GM23338 (cell line): ENCODE data around the gene SCP2. TPM values are rescaled to one million over a fixed set of nuclear protein-coding genes. Genes with fewer than 3 reads are reported as not detected.
A peak's percentile ranks its signal among the peaks of the same experiment; 100 is the strongest.

Experiments
- ATAC-seq: fragments of 200-7000 bp; cut with Tn5 transposase; 3 replicates; pipeline ENCODE4 v1.9.1; 2020
- DNase-seq: peaks from one replicate; pipeline ENCODE4 v3.0.0-alpha.2; 2015; ENCODE audit warnings: low spot score
- H2AFZ ChIP-seq: fragments of 200-600 bp; sonication (generic); 2 replicates; pipeline ENCODE4 v1.8.0; 2016; ENCODE audit warnings: antibody characterized with exemption, mild to moderate bottlenecking, moderate library complexity
- H3F3A ChIP-seq: fragments of 200-600 bp; sonication (generic); replicated peaks from 2 replicates; pipeline ENCODE4 v1.8.0; 2017; ENCODE audit warnings: antibody characterized with exemption, mixed run types, low read depth
- H3K27ac ChIP-seq: fragments of 200-600 bp; sonication (generic); 2 replicates; pipeline ENCODE4 v1.6.1; 2016; ENCODE audit warnings: low read depth
- H3K27me3 ChIP-seq: fragments of 200-600 bp; sonication (generic); 2 replicates; pipeline ENCODE4 v1.8.0; 2016; ENCODE audit warnings: mild to moderate bottlenecking, mixed run types, moderate library complexity; ENCODE audit not compliant: insufficient read depth
- H3K36me3 ChIP-seq: fragments of 200-600 bp; sonication (generic); 2 replicates; pipeline ENCODE4 v1.8.0; 2016; ENCODE audit warnings: mild to moderate bottlenecking; ENCODE audit not compliant: insufficient read depth
- H3K4me1 ChIP-seq: fragments of 200-600 bp; sonication (generic); 2 replicates; pipeline ENCODE4 v1.8.0; 2016; ENCODE audit warnings: mild to moderate bottlenecking, moderate library complexity; ENCODE audit not compliant: insufficient read depth
- H3K4me2 ChIP-seq: fragments of 200-600 bp; sonication (generic); 2 replicates; pipeline ENCODE4 v1.7.1; 2017; ENCODE audit warnings: mixed run types
- H3K4me3 ChIP-seq: fragments of 200-600 bp; sonication (generic); 2 replicates; pipeline ENCODE4 v1.6.1; 2016; ENCODE audit warnings: mixed run types
- H3K79me2 ChIP-seq: fragments of 200-600 bp; sonication (generic); replicated peaks from 2 replicates; pipeline ENCODE4 v1.8.0; 2017; ENCODE audit warnings: mild to moderate bottlenecking; ENCODE audit not compliant: insufficient read depth
- H3K9me2 ChIP-seq: fragments of 200-600 bp; sonication (generic); 2 replicates; pipeline ENCODE4 v1.8.0; 2017; ENCODE audit not compliant: insufficient read depth
- H4K20me1 ChIP-seq: fragments of 200-600 bp; sonication (generic); replicated peaks from 2 replicates; pipeline ENCODE4 v1.8.0; 2017; ENCODE audit warnings: mild to moderate bottlenecking; ENCODE audit not compliant: insufficient read depth
- H3K27ac Mint-ChIP-seq: 2 replicates; pipeline ENCODE4 v1.8.0; 2020; ENCODE audit warnings: inconsistent platforms, mild to moderate bottlenecking, moderate library complexity, mixed read lengths
- H3K27me3 Mint-ChIP-seq: 3 replicates; pipeline ENCODE4 v1.8.0; 2022; ENCODE audit warnings: low read depth, mild to moderate bottlenecking, moderate library complexity, mixed read lengths, inconsistent platforms; ENCODE audit not compliant: insufficient read depth, poor library complexity
- H3K36me3 Mint-ChIP-seq: 3 replicates; pipeline ENCODE4 v1.8.0; 2021; ENCODE audit warnings: low read depth, mild to moderate bottlenecking, inconsistent platforms, moderate library complexity, mixed read lengths
- H3K4me1 Mint-ChIP-seq: 3 replicates; pipeline ENCODE4 v1.8.0; 2020; ENCODE audit warnings: mild to moderate bottlenecking, inconsistent platforms, mixed read lengths
- H3K4me3 Mint-ChIP-seq: 3 replicates; pipeline ENCODE4 v1.8.0; 2021; ENCODE audit warnings: moderate library complexity, mild to moderate bottlenecking, inconsistent platforms, mixed read lengths
- H3K9me3 Mint-ChIP-seq: 3 replicates; pipeline ENCODE4 v1.8.0; 2020; ENCODE audit warnings: moderate library complexity, mild to moderate bottlenecking, inconsistent platforms, mixed read lengths
- CREB1 ChIP-seq: fragments of 250-450 bp; sonication (Bioruptor Pico); IDR thresholded peaks from 2 replicates; pipeline ENCODE4 v1.5.0; 2020; ENCODE audit warnings: low read depth, mild to moderate bottlenecking, moderate library complexity
- EZH2 ChIP-seq: fragments of 200-600 bp; sonication (generic); IDR thresholded peaks from one replicate; pipeline ENCODE4 v1.8.0; 2017; ENCODE audit warnings: antibody characterized with exemption, mild to moderate bottlenecking, low read depth; ENCODE audit not compliant: unreplicated experiment
- EZH2phosphoT487 ChIP-seq: fragments of 200-600 bp; sonication (generic); IDR thresholded peaks from one replicate; pipeline ENCODE4 v1.8.1; 2018; ENCODE audit warnings: antibody characterized with exemption; ENCODE audit not compliant: unreplicated experiment
- JUNB ChIP-seq: IDR thresholded peaks from one replicate; pipeline ENCODE4 v1.6.1; 2016; ENCODE audit warnings: antibody characterized with exemption; ENCODE audit not compliant: unreplicated experiment
- POLR2AphosphoS5 ChIP-seq: IDR thresholded peaks from 2 replicates; pipeline ENCODE4 v1.6.1; 2016; ENCODE audit warnings: antibody characterized with exemption, low read depth
- STAT1 ChIP-seq: IDR thresholded peaks from one replicate; pipeline ENCODE4 v1.6.1; 2016; ENCODE audit warnings: antibody characterized with exemption; ENCODE audit not compliant: unreplicated experiment
- ZNF114 ChIP-seq: fragments of 250-450 bp; sonication (Bioruptor Pico); IDR thresholded peaks from 2 replicates; pipeline ENCODE4 v1.5.0; 2020; ENCODE audit warnings: mild to moderate bottlenecking, moderate library complexity
- polyA plus RNA-seq: library from polyadenylated mRNA; unstranded; fragments of >200 nt; fragmentation: Nextera tagmentation; extraction: Ambion mirVana; gene quantifications from 2 replicates; pipeline ENCODE4 v1.2.1, GENCODE V29; 2016
- total RNA-seq: library from RNA; depleted of rRNA; stranded (reverse); fragments of >200 nt; shearing (Covaris generic); gene quantifications from 2 replicates; pipeline ENCODE4 v1.2.3, GENCODE V29; 2014
- TF ChIP-seq, protein P1 (sequence below): IDR thresholded peaks from one replicate; pipeline ENCODE4 v1.6.1; 2018; ENCODE audit warnings: antibody characterized with exemption; ENCODE audit not compliant: unreplicated experiment

The SCP2 gene
- total and polyA plus RNA-seq, 2 experiments from 2014 or later: 66.3 to 116 TPM

DNA sequence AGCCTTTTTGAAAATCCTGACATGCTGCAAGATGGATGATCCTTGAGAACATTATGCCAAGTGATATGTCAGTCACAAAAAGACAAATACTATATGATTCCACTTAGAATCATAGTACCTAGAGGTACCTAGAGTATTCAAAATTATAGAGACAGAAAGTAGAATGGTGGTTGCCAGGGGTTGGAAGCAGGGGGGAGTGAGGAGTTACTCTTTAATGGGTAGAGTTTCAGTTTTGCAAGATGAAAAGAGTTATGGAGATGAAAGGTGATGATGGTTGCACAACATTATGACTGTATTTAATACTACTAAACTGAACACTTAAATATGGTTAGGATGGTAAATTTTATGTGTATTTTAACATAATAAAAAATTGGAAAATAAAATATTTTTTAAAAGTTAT is 97.0 kb downstream of the SCP2 start:
- ATAC-seq (no peak), DNase-seq (no peak)
- H3K4me2 ChIP-seq: no peak overlapping the region
- H3K79me2 ChIP-seq: peaks cover 13% of the 10 kb centered on the region; the same call in 1 of the 2 replicates
- H3K4me1 ChIP-seq: no peaks in the 10 kb centered on the region
- no peaks in the 10 kb centered on the region for H3K27me3 ChIP-seq
- Mint-ChIP-seq H3K36me3 (no peaks in the 10 kb centered on the region), H3K27me3 (peaks cover 2% of the 10 kb centered on the region), H3K4me3 (no peak overlapping the region), H3K4me1 (no peaks in the 10 kb centered on the region), H3K9me3 (no peaks in the 10 kb centered on the region), H3K27ac (no peak overlapping the region)
- H4K20me1 ChIP-seq: no peaks in the 10 kb centered on the region
- no peak overlapping the region for H2AFZ ChIP-seq
- H3K36me3 ChIP-seq: no peaks in the 10 kb centered on the region
- H3K27ac ChIP-seq: peak overlapping the region; percentile 26; the same call in 1 of the 2 replicates
- no peak overlapping the region for H3K4me3 ChIP-seq
- no peaks in the 10 kb centered on the region for H3F3A ChIP-seq
- H3K9me2 ChIP-seq: no peaks in the 10 kb centered on the region
- no peak for TF ChIP-seq ZNF114 (CRISPR knock-in tag)
- TF ChIP-seq, protein P1, sequence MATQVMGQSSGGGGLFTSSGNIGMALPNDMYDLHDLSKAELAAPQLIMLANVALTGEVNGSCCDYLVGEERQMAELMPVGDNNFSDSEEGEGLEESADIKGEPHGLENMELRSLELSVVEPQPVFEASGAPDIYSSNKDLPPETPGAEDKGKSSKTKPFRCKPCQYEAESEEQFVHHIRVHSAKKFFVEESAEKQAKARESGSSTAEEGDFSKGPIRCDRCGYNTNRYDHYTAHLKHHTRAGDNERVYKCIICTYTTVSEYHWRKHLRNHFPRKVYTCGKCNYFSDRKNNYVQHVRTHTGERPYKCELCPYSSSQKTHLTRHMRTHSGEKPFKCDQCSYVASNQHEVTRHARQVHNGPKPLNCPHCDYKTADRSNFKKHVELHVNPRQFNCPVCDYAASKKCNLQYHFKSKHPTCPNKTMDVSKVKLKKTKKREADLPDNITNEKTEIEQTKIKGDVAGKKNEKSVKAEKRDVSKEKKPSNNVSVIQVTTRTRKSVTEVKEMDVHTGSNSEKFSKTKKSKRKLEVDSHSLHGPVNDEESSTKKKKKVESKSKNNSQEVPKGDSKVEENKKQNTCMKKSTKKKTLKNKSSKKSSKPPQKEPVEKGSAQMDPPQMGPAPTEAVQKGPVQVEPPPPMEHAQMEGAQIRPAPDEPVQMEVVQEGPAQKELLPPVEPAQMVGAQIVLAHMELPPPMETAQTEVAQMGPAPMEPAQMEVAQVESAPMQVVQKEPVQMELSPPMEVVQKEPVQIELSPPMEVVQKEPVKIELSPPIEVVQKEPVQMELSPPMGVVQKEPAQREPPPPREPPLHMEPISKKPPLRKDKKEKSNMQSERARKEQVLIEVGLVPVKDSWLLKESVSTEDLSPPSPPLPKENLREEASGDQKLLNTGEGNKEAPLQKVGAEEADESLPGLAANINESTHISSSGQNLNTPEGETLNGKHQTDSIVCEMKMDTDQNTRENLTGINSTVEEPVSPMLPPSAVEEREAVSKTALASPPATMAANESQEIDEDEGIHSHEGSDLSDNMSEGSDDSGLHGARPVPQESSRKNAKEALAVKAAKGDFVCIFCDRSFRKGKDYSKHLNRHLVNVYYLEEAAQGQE: no peak
- TF ChIP-seq EZH2: no peak

DNA sequence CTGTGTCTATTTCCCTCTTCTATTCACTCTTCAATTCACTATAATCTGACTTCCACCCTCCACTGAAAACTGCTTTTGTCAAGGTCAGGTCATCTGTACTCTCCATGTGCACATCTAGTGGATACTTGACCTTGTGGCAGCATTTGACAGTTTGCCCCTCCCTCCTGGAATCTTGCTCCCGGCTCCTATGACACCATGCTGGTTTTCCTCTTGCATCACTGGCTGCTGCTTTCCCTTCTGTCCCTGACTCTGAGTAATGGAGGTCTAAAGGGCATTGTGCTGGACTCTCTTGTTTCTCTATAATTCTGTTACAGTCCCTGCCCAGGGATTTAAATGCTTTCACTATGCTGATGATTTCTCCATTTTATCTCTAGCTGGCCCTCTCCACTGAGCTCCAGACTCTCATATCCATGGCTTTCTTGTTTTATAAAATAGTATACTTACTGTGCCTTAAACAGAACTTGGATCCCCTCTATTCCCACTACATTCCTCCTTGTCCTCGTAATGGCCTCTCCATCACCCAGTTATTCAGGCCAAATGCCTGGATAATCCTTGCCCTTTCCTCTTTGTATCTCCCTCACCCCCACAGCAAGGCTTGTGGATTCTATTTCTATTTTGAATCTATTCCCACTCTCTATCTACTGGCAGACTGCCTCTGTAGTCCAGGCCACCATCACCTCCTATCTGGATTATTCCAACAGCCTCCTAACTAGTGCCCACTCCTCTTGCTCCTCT is 98.1 kb downstream of the SCP2 start:
- Mint-ChIP-seq H3K9me3 (no peaks in the 10 kb centered on the region), H3K27me3 (peaks cover 2% of the 10 kb centered on the region), H3K36me3 (no peaks in the 10 kb centered on the region), H3K4me1 (no peaks in the 10 kb centered on the region), H3K4me3 (no peak overlapping the region), H3K27ac (no peak overlapping the region)
- Histone ChIP-seq H3K27me3 (no peaks in the 10 kb centered on the region), H3K27ac (no peak overlapping the region), H3F3A (no peaks in the 10 kb centered on the region), H3K9me2 (no peaks in the 10 kb centered on the region), H3K4me3 (no peak overlapping the region), H2AFZ (no peak overlapping the region), H3K4me1 (no peaks in the 10 kb centered on the region), H3K4me2 (no peak overlapping the region), H4K20me1 (no peaks in the 10 kb centered on the region; the same call in 1 of the 2 replicates), H3K79me2 (peaks cover 13% of the 10 kb centered on the region; the same call in 1 of the 2 replicates), H3K36me3 (no peaks in the 10 kb centered on the region)
- no peak for DNase-seq
- ATAC-seq: peak; percentile 46; the same call in 2 of the 3 replicates
- TF ChIP-seq EZH2phosphoT487: no peak
- TF ChIP-seq JUNB: no peak
- no peak for TF ChIP-seq STAT1
- TF ChIP-seq CREB1: no peak
- TF ChIP-seq, protein P1: no peak
- TF ChIP-seq EZH2: no peak
- TF ChIP-seq POLR2AphosphoS5: no peak
- no peak for TF ChIP-seq ZNF114 (CRISPR knock-in tag)
